SIG-M5 treated with dmso at 0.1 percent for 504 hours (cell line): ENCODE data around the gene LEAP2.
"Not testable (repeated sequence)": the region's sequence is repeated elsewhere in the genome, so short reads cannot be mapped to it uniquely, and the experiment has no call there.

ENCODE experiments used
- DNase-seq: peaks from one replicate; lab custom pipeline; 2025; ENCODE audit not compliant: unreplicated experiment; lab: John Stamatoyannopoulos, UW

The LEAP2 gene

GRCh38 chr5:132840313-132840712 is 33.2 kb upstream of the LEAP2 start:
- no peak for DNase-seq

- no peak for DNase-seq
Measured at GRCh38 chr5:132840896-132841295, 32.6 kb upstream of the LEAP2 start.

- peak; percentile 31 for DNase-seq
Measured at GRCh38 chr5:132841305-132841704, 32.2 kb upstream of the LEAP2 start.

- no peak for DNase-seq
Measured at GRCh38 chr5:132848270-132848669, 25.2 kb upstream of the LEAP2 start.

- no peak for DNase-seq
Measured at GRCh38 chr5:132849347-132849746, 24.1 kb upstream of the LEAP2 start.

GRCh38 chr5:132850066-132850465 is 23.4 kb upstream of the LEAP2 start:
- DNase-seq: no peak

- no peak for DNase-seq
Measured at GRCh38 chr5:132853323-132853722, 20.1 kb upstream of the LEAP2 start.

- no peak for DNase-seq
Measured at GRCh38 chr5:132853790-132854189, 19.7 kb upstream of the LEAP2 start.

GRCh38 chr5:132854301-132854700 is 19.2 kb upstream of the LEAP2 start:
- DNase-seq: no peak

- DNase-seq: not testable (repeated sequence)
Measured at GRCh38 chr5:132854992-132855391, 18.5 kb upstream of the LEAP2 start.

GRCh38 chr5:132856011-132856410 is 17.5 kb upstream of the LEAP2 start:
- no peak for DNase-seq

- DNase-seq: no peak
Measured at GRCh38 chr5:132859889-132860437, 13.5 kb upstream of the LEAP2 start.

GRCh38 chr5:132860742-132861141 is 12.7 kb upstream of the LEAP2 start:
- no peak for DNase-seq

- no peak for DNase-seq
Measured at GRCh38 chr5:132865668-132866341, 7.7 kb upstream of the LEAP2 start.

- peak; percentile 99 for DNase-seq
Measured at GRCh38 chr5:132866342-132867045, 7.0 kb upstream of the LEAP2 start, which contains the start of the genes GDF9 and UQCRQ. Gene GDF9 (minus strand): TSS chr5:132866469. CDS start chr5:132864533, 1,936 bp downstream. Gene UQCRQ (plus strand): TSS chr5:132866642. CDS start chr5:132866882, 240 bp downstream.

- DNase-seq: no peak
Measured at GRCh38 chr5:132867046-132867451, 6.4 kb upstream of the LEAP2 start.

GRCh38 chr5:132868754-132869153 is 4.7 kb upstream of the LEAP2 start:
- DNase-seq: no peak

- no peak for DNase-seq
Measured at GRCh38 chr5:132870801-132871200, 2.7 kb upstream of the LEAP2 start.

- DNase-seq: no peak
Measured at GRCh38 chr5:132871459-132872284, 1.8 kb upstream of the LEAP2 start.

- DNase-seq: no peak
Measured at GRCh38 chr5:132872788-132873118, 715 bp upstream of the LEAP2 start.

GRCh38 chr5:132873930-132874271 is 433 bp downstream of the LEAP2 start:
- DNase-seq: no peak
